Measurements from ENCODE around the gene KIF6.

DNA sequence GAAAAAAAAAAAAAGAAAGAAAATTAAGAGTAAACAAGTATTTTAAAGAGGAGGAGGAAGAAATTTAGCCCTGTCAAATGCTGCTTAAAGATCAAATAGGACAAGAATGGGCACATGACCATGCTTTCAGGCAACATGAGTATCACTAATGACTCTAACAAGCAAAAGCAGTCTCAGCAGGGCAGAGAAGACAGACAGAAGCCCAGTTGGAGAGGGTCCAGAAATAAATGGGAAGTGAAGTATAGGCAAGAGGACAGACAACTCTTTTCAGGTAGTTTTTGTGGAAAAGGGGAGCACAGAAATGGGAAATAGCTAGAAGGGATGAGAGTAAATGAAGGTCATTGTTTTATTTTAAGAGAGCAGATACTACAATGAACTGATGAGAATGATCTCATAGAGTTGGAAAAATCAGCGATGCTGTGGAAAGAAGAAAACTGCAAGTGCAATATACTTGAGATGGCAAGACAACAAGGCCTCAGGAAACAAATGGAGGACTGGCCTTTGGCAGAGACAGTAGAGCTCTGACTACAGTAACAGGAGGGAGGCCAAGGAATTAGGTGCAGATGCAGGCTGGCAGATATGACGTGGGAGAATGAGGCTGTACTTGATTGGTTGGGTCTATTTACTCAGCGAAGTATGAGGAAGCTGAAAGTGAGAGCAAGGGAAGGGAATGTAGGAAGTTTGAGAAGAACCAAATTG is 40.3 kb downstream of the KIF6 start:
- TF ChIP-seq FOXM1 (IDR thresholded peaks at IDR 0.05; ENCODE audit: borderline replicate concordance): no peak
- TF ChIP-seq ELF4 (IDR thresholded peaks at IDR 0.05): no peak
- no peak for TF ChIP-seq TARDBP (IDR thresholded peaks at IDR 0.05)
- no peak for TF ChIP-seq LEF1 (IDR thresholded peaks at IDR 0.05; ENCODE audit: borderline replicate concordance)
